Right lobe of liver (tissue), 6 donors: Measurements from ENCODE around the gene MEIS2. TPM values are rescaled to one million over a fixed set of nuclear protein-coding genes. Genes with fewer than 3 reads are reported as not detected.
A peak's percentile ranks its signal among the peaks of the same experiment; 100 is the strongest.

Experiments used
- ATAC-seq, 4 donors: fragments of 200-7000 bp; cut with Tn5 transposase; one replicate each; pipeline ENCODE4 v1.9.1; 2020; ENCODE audit warnings: mild to moderate bottlenecking in 4 of 4, moderate library complexity in 4 of 4
- DNase-seq, 3 donors: peaks; one replicate each; pipeline ENCODE4 v3.0.0-alpha.2; 2020
- H3K27ac ChIP-seq, 3 donors: fragments of 200-600 bp; one replicate each; pipeline ENCODE4 v1.8.0; 2022
- H3K27me3 ChIP-seq, 2 donors: fragments of 200-600 bp; one replicate each; pipeline ENCODE4 v1.8.0; 2022
- H3K36me3 ChIP-seq, 4 donors: fragments of 200-600 bp; sonication (generic) in 1 of 4; one replicate each; pipeline versions ENCODE4 v1.5.1 to v1.8.0; 2017 to 2022; ENCODE audit warnings: control low read depth in 1 of 4
- H3K4me1 ChIP-seq, 4 donors: fragments of 200-600 bp; sonication (generic) in 1 of 4; one replicate each; pipeline versions ENCODE4 v1.5.1 to v1.8.0; 2017 to 2022; ENCODE audit warnings: control low read depth in 1 of 4
- H3K4me3 ChIP-seq, 3 donors: fragments of 200-600 bp; one replicate each; pipeline ENCODE4 v1.8.0; 2022
- H3K9me3 ChIP-seq, 4 donors: fragments of 200-600 bp; sonication (generic) in 1 of 4; one replicate each; pipeline versions ENCODE4 v1.5.1 to v1.8.0; 2017 to 2022; ENCODE audit warnings: control low read depth in 1 of 4
- CTCF ChIP-seq, 4 donors: fragments of 200-600 bp in 3 of 4; fragments of 450-650 bp in 1 of 4; IDR thresholded peaks; one replicate each; pipeline versions ENCODE4 v1.5.1 to v1.8.0; 2016 to 2022; ENCODE audit warnings: antibody characterized with exemption in 4 of 4, mild to moderate bottlenecking in 2 of 4
- POLR2A ChIP-seq: fragments of 450-650 bp; IDR thresholded peaks from one replicate; pipeline ENCODE4 v1.6.1; 2017; ENCODE audit warnings: antibody characterized with exemption, mild to moderate bottlenecking
- WGBS: methylation state at CpG from one replicate; pipeline ENCODE4 v1.1.6; 2018; ENCODE audit warnings: low coverage, low lambda C conversion rate; ENCODE audit not compliant: insufficient coverage; ENCODE audit errors: missing lambda C conversion rate; 5-methylcytosine and 5-hydroxymethylcytosine counted together
- intact Hi-C, 2 donors: fragments of 100-400 bp; cut with DNase I; formaldehyde crosslinking; loops; one replicate each; pipeline versions ENCODE4 v1.11.2 to v1.14.1; 2022
- total RNA-seq, 6 experiments: library from RNA; depleted of rRNA in 2 of 6; stranded (reverse); fragments of >200 nt in 2 of 6; fragmentation: NEBNext Ultra II Directional in 3 of 6; extraction: Animal tissue kit (Norgen Biotek cat#: 25700) in 3 of 6; gene quantifications; one replicate each; pipeline versions ENCODE4 v1.1.0 to v1.2.4, GENCODE V29; 2016 to 2023
- donor health status: DM: no; HTN: yes; CAD: no.
- donor health status: DM: no; HTN: no; CAD: no.
- donor health status: DM: no; HTN: no; CAD: no.
- donor health status: DM: no; HTN: yes; CAD: no.
- donor health status: DM: no; HTN: yes; CAD: no.

The MEIS2 gene
- total RNA-seq, 6 experiments from 2014 or later: 6.1 to 18.0 (median 7.9) TPM

- TF ChIP-seq CTCF (IDR thresholded peaks at IDR 0.05) (no peak), POLR2A (no peak)
- ATAC-seq: no peak
- Histone ChIP-seq H3K4me3 (no peak overlapping the region), H3K4me1 (no peaks in the 10 kb centered on the region), H3K27ac (no peak overlapping the region), H3K9me3 (no peaks in the 10 kb centered on the region), H3K27me3 (peaks cover 0 to 5% of the 10 kb centered on the region in 2 donors), H3K36me3 (no peaks in the 10 kb centered on the region)
- 78% methylated on average over 2 of the region's 2 CpGs for WGBS
- DNase-seq: no peak
- intact Hi-C loops: no loop called here
These were observed 32.6 kb upstream of the MEIS2 start for GRCh38 chr15:37132826-37133417.

- WGBS: 11% methylated on average over 2 of the region's 2 CpGs
- Histone ChIP-seq H3K27ac (no peak overlapping the region), H3K4me1 (no peaks in the 10 kb centered on the region), H3K4me3 (no peak overlapping the region), H3K27me3 (peaks cover 0 to 5% of the 10 kb centered on the region in 2 donors), H3K9me3 (no peaks in the 10 kb centered on the region), H3K36me3 (no peaks in the 10 kb centered on the region)
- ATAC-seq (peak in 3 of 4 donors; percentile 43 to 62 (median 49)), DNase-seq (no peak)
- intact Hi-C loops: no loop called here
- TF ChIP-seq POLR2A (no peak), CTCF (IDR thresholded peaks at IDR 0.05) (no peak)
These were observed 31.3 kb upstream of the MEIS2 start for GRCh38 chr15:37131621-37132020.

GRCh38 chr15:37130356-37130755 lies 30.0 kb upstream of the MEIS2 start:
- 71% methylated on average over 4 of the region's 4 CpGs for WGBS
- no peak for ATAC-seq
- no peak overlapping the region for H3K4me3 ChIP-seq
- TF ChIP-seq CTCF (IDR thresholded peaks at IDR 0.05) (no peak), POLR2A (no peak)
- intact Hi-C loops: no loop called here
- H3K27ac ChIP-seq: no peak overlapping the region
- no peaks in the 10 kb centered on the region for H3K36me3 ChIP-seq
- no peaks in the 10 kb centered on the region for H3K4me1 ChIP-seq
- H3K27me3 ChIP-seq: peaks cover 0 to 5% of the 10 kb centered on the region in 2 donors
- no peak for DNase-seq
- no peaks in the 10 kb centered on the region for H3K9me3 ChIP-seq

- ATAC-seq: no peak
- Histone ChIP-seq H3K36me3 (no peaks in the 10 kb centered on the region), H3K4me3 (no peak overlapping the region), H3K27me3 (peaks cover 0 to 5% of the 10 kb centered on the region in 2 donors), H3K4me1 (no peaks in the 10 kb centered on the region), H3K27ac (no peak overlapping the region), H3K9me3 (no peaks in the 10 kb centered on the region)
- no peak for TF ChIP-seq POLR2A
- TF ChIP-seq CTCF (IDR thresholded peaks at IDR 0.05): no peak
- WGBS: 80% methylated on average over 3 of the region's 4 CpGs
- no peak for DNase-seq
- intact Hi-C loops: loop anchor here in 1 of 2 donors (10.0 kb wide), 1 partner anchor 240 kb away; no protein-coding TSS in a partner anchor
These were observed 24.8 kb upstream of the MEIS2 start for GRCh38 chr15:37125143-37125542.
